ES-I3 (cell line): ENCODE results near the gene GABRQ.
"Not testable (repeated sequence)": the region's sequence is repeated elsewhere in the genome, so short reads cannot be mapped to it uniquely, and the experiment has no call there.

Experiments used
- H3K36me3 ChIP-seq: 2 replicates; pipeline ENCODE4 v1.6.1; 2013; ENCODE audit warnings: mild to moderate bottlenecking, low read length, control low read depth, moderate library complexity; ENCODE audit not compliant: insufficient read depth
- H3K4me1 ChIP-seq: 2 replicates; pipeline ENCODE4 v1.6.1; 2013; ENCODE audit warnings: mild to moderate bottlenecking, control low read depth, low read length; ENCODE audit not compliant: insufficient read depth
- H3K9ac ChIP-seq: 2 replicates; pipeline ENCODE4 v1.6.1; 2013; ENCODE audit warnings: low read depth, mild to moderate bottlenecking, low read length, moderate library complexity
- H3K9me3 ChIP-seq: 2 replicates; pipeline ENCODE4 v1.6.1; 2013; ENCODE audit warnings: mild to moderate bottlenecking, low read length, moderate library complexity; ENCODE audit not compliant: control insufficient read depth, insufficient read depth

The GABRQ gene

DNA sequence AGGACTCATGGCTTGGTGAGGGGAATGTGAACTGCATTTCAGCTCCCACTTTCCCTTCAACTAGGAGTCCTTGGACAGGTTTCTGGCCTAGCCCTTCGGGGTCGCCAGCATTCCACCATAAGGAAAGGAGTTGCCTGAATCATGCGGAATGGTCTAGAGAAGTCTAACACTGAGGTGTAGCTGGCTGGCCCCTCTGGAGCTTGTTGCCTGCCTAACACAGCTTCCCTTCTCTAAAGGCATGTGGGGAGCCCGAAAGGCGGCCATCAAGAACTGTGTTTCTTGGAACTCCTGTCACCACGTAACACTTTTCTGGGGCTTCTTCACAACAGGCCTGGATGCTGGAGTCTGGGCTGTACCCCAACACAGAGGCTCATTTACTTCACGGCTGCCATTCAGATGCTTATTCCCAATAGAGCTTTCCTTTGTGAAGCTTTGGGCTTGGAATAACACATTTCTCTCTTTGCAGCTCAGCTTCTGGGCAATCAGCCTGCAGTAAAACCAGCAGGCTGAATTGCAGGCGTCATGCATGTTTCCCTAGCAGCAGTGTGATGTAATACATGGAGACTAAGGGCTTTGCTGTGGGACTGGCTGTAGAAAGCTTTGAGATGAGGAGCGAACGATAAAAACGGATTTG, 5.4 kb downstream of the GABRQ start:
- Histone ChIP-seq H3K4me1 (peaks cover 22% of the 10 kb centered on the region), H3K36me3 (no peaks in the 10 kb centered on the region), H3K9me3 (no peaks in the 10 kb centered on the region), H3K9ac (no peak overlapping the region)

DNA sequence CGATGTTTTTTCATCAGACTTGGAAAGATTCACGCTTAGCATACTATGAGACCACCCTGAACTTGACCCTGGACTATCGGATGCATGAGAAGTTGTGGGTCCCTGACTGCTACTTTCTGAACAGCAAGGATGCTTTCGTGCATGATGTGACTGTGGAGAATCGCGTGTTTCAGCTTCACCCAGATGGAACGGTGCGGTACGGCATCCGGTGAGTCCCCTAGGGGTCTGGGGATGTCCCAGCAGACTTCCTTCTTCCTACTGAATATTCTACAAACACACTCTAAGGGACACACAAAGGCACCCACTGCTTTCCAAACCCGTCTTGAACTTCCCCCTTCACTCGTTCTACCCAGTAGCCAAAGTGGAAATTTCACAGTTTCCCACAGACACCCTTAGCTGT, 9.3 kb downstream of the GABRQ start:
- no peak overlapping the region for H3K9ac ChIP-seq
- no peaks in the 10 kb centered on the region for H3K9me3 ChIP-seq
- no peaks in the 10 kb centered on the region for H3K36me3 ChIP-seq
- no peaks in the 10 kb centered on the region for H3K4me1 ChIP-seq

DNA sequence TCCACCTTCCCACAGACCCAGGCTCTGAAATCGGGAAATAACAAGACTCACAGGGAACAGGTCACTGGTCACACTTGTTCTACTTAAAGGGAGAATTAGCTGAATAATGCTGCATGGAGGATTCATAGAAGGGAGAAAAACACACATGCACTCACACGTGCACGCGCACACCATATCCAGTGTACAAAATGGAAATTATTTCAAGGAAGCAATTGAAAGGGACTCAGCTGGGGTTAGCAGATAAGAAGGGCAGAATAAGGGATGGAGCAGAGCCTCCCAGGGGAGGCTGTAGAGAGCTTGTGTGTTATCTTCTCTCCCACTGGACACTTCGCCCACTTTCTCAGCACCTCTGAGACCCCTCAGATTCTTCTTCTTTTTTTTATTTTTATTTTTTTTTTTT, 10.3 kb downstream of the GABRQ start:
- H3K4me1 ChIP-seq = no peaks in the 10 kb centered on the region
- H3K9me3 ChIP-seq = no peaks in the 10 kb centered on the region
- no peaks in the 10 kb centered on the region for H3K36me3 ChIP-seq
- H3K9ac ChIP-seq = no peak overlapping the region

DNA sequence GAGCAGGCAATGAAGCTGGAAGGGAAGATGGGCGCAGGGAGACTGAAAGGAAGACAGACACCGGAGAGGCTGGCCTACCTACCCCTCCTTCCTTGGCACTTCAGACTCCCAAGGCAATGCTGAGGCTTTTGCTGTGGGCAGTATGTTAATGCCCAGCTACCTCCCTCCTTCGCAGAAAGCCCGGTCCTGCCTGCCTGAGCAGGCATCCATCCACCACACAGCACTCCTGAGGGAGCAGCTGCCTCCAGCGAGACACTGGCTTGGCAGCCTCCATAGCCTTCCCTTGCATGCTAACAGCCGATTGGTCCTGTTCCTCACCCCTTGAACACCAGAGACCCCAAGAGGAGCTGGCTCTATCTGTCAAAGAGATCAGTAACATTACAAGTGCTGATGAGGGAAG, 14.4 kb downstream of the GABRQ start:
- no peaks in the 10 kb centered on the region for H3K9me3 ChIP-seq

DNA sequence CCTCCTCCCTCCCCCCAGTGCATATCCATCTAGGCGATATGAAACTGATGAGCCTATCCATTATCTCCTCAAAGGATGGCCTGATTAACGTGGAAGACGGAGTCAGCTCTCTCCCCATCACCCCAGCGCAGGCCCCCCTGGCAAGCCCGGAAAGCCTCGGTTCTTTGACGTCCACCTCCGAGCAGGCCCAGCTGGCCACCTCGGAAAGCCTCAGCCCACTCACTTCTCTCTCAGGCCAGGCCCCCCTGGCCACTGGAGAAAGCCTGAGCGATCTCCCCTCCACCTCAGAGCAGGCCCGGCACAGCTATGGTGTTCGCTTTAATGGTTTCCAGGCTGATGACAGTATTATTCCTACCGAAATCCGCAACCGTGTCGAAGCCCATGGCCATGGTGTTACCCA, 14.8 kb downstream of the GABRQ start:
- Histone ChIP-seq H3K36me3 (no peaks in the 10 kb centered on the region), H3K4me1 (no peaks in the 10 kb centered on the region), H3K9me3 (no peaks in the 10 kb centered on the region), H3K9ac (no peak overlapping the region)

More for the DNA sequence above, 14.4 kb downstream of the GABRQ start:
- Histone ChIP-seq H3K36me3 (no peaks in the 10 kb centered on the region), H3K9ac (no peak overlapping the region), H3K4me1 (no peaks in the 10 kb centered on the region)

DNA sequence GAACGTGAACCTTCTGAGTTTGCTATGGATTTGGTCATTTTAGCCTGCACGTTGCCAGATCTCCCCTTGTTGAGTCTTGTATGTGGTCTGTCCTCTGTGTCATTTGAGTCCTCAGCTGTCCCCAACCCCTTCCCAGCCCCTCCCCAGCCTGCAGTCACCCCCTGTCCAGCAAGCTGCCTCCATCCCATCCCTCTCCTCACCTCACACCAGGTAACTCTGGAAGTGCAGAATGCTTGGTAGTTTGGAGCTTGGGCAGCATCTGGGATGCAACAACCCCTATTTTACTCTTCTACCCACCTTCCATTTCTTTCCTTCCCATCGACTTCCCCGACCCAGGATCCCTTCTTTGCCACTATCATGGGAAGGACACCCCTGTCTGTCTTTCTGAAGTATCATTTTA, 18.4 kb downstream of the GABRQ start:
- no peaks in the 10 kb centered on the region for H3K9me3 ChIP-seq
- H3K9ac ChIP-seq = no peak overlapping the region
- H3K36me3 ChIP-seq = no peaks in the 10 kb centered on the region
- H3K4me1 ChIP-seq = no peaks in the 10 kb centered on the region

DNA sequence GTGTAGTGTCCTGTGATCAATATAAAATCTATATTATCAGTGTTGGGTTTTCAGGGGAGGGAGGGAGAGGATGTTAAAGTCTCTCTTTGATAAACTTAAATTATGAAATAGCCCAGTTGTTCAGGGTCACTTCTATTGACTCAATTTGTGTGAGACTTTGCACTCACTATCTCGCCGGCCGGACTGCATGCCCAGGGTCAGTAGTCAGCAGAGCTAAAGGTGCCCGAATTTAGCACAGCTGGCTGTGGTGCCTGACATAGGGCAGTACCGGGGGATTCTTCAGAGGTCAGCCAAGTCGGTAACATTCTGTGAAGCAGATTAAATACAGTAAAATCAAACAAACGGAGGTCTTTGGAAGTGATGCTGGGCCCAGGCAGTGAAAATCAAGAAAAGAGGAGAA, 19.2 kb downstream of the GABRQ start:
- no peak overlapping the region for H3K9ac ChIP-seq
- no peaks in the 10 kb centered on the region for H3K4me1 ChIP-seq
- no peaks in the 10 kb centered on the region for H3K36me3 ChIP-seq
- no peaks in the 10 kb centered on the region for H3K9me3 ChIP-seq

DNA sequence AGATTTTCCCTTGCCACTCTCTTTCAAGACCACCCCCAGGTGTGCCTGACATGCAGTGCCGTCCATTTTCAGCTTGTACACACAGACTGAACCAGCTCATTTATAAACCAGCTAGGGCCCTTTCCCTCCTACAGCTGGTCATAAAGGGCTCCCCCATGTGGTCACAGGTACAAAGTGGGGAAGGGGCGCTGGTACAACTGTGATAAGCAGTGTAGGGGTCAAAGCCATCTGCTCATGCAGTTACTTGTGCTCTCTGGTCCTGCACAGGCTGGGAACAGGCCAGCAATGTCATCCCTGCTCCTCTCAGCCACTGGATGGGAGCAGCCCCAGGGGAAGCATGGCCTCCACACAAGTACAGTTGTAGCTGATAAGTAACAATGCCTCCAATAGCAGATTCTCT, 20.6 kb downstream of the GABRQ start:
- Histone ChIP-seq H3K4me1 (no peaks in the 10 kb centered on the region), H3K9ac (no peak overlapping the region), H3K36me3 (no peaks in the 10 kb centered on the region), H3K9me3 (no peaks in the 10 kb centered on the region)

DNA sequence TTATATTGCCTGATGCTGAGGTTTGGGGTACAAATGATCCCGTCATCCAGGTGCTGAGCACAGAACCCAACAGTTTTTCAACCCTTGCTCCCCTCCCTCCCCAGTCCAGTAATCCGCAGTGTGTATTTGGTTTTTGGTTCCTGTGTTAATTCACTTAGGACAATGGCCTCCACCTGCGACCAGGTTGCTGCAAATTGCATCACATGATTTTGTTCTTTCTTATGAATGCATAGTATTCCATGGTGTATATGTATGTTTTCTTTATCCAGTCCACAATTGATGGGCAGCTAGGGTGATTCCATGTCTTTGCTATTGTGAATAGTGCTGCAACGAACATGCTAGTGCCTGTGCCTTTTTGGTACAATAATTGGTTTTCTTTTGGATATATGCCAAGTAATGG, 25.4 kb downstream of the GABRQ start:
- H3K36me3 ChIP-seq = no peaks in the 10 kb centered on the region
- H3K9ac ChIP-seq = no peak overlapping the region
- no peaks in the 10 kb centered on the region for H3K9me3 ChIP-seq

DNA sequence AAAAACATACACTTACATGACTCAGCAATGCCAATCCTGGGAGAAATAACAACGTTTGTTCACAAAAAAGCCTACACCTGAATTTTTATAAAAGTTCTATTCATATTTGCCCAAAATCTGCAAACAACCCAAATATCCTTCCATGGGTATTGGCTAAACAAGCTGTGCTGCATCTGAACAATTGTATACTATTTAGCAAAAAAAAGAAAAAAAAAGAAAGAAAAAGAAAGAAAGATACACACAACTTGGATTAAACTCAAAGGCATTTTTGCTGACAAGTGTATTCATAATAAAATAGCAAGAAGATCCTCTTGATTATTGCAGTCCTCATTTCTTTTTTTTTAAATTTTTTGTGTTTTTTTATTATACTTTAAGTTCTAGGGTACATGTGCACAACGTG, 36.4 kb downstream of the GABRQ start:
- Histone ChIP-seq H3K9ac (no peak overlapping the region), H3K4me1 (no peaks in the 10 kb centered on the region), H3K36me3 (no peaks in the 10 kb centered on the region), H3K9me3 (no peaks in the 10 kb centered on the region)

More for the DNA sequence above, 25.4 kb downstream of the GABRQ start:
- no peaks in the 10 kb centered on the region for H3K4me1 ChIP-seq

DNA sequence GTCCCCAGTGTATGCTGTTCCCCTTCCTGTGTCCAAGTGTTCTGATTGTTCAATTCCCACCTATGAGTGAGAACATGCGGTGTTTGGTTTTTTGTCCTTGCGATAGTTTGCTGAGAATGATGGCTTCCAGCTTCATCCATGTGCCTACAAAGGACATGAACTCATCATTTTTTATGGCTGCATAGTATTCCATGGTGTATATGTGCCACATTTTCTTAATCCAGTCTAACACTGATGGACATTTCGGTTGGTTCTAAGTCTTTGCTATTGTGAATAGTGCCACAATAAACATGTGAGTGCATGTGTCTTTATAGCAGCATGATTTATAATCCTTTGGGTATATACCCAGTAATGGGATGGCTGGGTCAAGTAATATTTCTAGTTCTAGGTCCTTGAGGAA, 37.0 kb downstream of the GABRQ start:
- not testable (repeated sequence) for H3K4me1 ChIP-seq, H3K9me3 ChIP-seq, H3K9ac ChIP-seq, H3K36me3 ChIP-seq

DNA sequence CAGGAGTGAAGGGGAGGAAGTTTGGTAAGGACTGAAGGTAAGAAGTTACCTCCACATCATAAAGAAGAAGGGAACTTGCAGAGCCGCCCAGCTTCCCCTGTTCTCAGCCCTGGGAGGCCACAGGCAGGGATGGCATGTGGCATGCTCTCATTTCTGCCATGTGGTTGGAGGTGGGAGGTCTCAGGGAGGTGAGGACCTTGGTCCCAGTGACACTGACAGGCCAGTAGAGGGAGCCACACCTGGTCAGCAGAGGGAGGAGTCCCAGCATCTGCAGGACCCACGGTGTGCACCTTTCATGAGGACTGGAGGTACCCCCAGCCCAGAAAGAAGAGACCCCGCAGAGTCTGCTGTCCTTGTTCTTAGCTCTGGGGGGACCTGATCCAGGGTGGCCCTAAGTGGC, 43.3 kb downstream of the GABRQ start:
- H3K4me1 ChIP-seq, H3K36me3 ChIP-seq: not testable (repeated sequence)

DNA sequence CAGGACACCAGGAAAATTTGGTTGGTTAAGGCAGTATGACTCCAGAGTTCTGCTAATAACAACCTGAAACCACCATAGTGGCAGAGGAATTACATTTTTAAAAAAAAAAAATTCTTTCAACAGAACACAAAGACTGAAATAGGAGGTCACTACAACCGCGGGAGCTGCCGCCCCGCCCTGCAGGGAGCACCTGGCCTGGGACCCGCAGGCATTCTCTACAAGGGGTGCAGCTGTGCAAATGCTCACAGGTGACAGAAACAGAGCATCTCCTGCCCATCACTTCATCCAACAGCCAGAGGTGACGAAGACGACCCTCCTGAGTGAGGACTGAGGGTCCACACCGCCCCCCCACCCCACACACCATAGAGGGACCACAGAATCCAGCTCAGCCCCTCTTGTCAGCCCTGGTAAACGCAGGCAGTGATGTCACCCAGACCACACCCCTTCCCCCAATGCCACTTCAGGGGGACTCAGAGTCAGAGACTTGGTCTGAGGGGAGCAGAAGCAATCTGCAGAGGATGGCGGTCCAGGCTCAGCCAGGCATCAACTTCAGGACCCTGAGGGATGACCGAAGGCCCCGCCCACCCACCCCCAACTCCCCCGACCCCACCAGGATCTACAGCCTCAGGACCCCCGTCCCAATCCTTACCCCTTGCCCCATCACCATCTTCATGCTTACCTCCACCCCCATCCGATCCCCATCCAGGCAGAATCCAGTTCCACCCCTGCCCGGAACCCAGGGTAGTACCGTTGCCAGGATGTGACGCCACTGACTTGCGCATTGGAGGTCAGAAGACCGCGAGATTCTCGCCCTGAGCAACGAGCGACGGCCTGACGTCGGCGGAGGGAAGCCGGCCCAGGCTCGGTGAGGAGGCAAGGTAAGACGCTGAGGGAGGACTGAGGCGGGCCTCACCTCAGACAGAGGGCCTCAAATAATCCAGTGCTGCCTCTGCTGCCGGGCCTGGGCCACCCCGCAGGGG, 60.5 kb downstream of the GABRQ start, which contains the start of gene MAGEA3:
TSS of gene MAGEA3 (plus strand) at position 843 of the 980 bp plus-strand sequence. CDS start 2,039 bp downstream, outside the sequence.
- not testable (repeated sequence) for H3K4me1 ChIP-seq, H3K9ac ChIP-seq, H3K9me3 ChIP-seq, H3K36me3 ChIP-seq

More for the DNA sequence above, 43.3 kb downstream of the GABRQ start:
- H3K9ac ChIP-seq, H3K9me3 ChIP-seq: not testable (repeated sequence)

DNA sequence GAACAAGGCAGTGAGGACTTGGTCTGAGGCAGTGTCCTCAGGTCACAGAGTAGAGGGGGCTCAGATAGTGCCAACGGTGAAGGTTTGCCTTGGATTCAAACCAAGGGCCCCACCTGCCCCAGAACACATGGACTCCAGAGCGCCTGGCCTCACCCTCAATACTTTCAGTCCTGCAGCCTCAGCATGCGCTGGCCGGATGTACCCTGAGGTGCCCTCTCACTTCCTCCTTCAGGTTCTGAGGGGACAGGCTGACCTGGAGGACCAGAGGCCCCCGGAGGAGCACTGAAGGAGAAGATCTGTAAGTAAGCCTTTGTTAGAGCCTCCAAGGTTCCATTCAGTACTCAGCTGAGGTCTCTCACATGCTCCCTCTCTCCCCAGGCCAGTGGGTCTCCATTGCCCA, 62.7 kb downstream of the GABRQ start:
- not testable (repeated sequence) for H3K9ac ChIP-seq, H3K4me1 ChIP-seq, H3K9me3 ChIP-seq, H3K36me3 ChIP-seq

DNA sequence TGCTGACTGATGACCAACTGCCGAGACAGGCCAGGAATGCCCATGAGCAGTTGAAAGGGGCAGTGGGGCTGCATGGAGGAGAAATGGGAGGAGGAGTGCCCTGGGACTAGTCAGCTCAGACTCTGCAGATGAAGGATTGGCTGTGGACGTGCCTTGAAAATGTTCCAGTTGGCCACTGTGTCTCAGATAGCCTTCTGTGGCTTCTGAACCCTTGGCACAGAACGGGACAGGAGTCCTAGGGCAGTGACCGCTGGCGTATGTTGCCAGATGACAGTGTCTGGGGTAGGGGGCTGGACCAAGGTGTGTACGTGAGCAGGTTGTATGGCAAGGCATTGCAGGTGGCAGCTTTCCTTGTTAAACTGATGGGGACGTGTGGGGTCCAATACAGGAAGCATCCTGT, 68.8 kb downstream of the GABRQ start:
- H3K36me3 ChIP-seq, H3K9ac ChIP-seq, H3K4me1 ChIP-seq, H3K9me3 ChIP-seq: not testable (repeated sequence)
